Measurements from ENCODE around the gene GREB1L.

Gene GREB1L

DNA sequence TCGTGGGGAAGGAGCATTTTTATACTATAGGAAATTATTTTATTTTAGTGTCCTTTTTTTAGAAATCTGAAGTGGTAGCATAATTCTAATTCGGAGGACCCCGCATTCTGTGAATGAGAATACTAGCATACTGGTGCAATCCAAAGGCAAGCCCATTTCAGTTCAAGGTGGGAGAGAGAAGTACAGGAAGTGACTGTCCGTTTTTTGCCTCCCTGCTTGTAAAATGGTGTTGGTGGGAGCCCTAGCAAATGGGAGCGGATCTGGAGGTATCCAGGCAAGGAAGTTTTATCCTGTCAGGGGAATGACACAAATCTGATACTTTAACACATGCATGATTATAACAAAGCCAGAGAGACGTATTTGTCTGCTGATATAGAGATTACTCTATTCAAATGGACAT is 216.8 kb downstream of the GREB1L start:
- Histone ChIP-seq H3K27ac (no peak overlapping the region), H3K4me3 (no peak overlapping the region)

DNA sequence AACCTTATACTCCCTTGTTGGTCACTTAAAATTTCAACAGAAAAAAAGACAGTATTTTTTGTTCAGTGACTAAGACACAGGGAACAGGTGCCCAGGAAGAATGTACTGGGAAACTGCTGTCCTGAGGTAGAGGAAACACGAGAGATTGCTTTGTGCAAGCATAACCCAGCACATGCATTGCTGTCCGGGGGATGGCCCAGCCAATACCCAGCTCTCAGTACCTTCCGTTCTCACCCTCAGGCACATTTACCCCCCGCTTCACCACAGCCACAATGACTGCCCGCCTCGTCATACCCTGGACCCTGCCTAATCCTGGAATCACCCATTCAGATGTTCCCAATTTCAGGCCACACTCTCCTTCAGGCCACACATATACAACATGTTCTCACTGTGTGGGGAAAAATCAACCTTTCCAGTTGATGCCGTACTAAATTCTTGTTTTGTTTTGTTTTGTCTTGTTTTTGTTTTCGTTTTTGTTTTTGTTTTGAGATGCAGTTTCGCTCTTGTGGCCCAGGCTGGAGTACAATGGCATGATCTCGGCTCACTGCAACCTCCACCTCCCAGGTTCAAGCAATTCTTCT is 217.8 kb downstream of the GREB1L start:
- no peak overlapping the region for H3K27ac ChIP-seq

DNA sequence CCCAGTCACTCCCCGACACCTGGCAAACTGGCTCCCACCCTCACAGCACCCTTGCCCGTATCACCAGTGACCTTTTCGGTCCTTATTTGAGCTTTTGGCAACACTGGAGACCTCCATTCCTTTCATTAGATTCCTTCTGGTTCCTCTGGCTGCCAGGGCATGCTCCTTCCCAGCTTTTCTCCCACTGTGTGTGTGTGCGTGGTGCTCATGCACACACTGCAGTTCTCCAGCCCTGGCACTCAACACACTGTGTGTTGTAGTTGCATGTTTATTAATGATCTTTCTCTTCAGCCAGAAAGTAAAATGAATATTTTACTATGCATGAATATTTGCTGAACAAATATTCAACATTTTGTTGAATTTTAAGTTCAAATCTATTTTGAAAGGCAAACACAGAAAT is 219.4 kb downstream of the GREB1L start:
- no peak overlapping the region for H3K27ac ChIP-seq
- no peak overlapping the region for H3K4me3 ChIP-seq

More for the DNA sequence above, 217.8 kb downstream of the GREB1L start:
- no peak overlapping the region for H3K4me3 ChIP-seq

DNA sequence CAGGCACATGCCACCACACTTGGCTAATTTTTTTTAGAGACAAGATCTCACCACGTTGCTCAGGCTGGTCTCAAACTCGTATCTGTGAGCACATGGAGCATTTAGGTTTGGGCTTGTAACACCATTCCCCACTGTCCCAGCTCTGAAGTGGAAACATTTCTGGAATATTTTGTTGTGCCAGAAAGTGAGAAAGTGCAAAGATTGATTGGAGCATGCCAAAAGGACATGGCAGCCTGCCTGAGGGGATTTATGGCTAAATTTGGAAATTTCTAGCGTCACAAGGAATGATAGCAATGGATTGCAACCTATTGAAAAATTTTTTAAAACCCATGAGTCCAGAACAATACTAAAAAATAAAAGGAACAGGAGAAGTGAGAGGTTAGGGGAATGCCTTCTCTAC is 221.7 kb downstream of the GREB1L start:
- Histone ChIP-seq H3K4me3 (no peak overlapping the region), H3K27ac (no peak overlapping the region)

DNA sequence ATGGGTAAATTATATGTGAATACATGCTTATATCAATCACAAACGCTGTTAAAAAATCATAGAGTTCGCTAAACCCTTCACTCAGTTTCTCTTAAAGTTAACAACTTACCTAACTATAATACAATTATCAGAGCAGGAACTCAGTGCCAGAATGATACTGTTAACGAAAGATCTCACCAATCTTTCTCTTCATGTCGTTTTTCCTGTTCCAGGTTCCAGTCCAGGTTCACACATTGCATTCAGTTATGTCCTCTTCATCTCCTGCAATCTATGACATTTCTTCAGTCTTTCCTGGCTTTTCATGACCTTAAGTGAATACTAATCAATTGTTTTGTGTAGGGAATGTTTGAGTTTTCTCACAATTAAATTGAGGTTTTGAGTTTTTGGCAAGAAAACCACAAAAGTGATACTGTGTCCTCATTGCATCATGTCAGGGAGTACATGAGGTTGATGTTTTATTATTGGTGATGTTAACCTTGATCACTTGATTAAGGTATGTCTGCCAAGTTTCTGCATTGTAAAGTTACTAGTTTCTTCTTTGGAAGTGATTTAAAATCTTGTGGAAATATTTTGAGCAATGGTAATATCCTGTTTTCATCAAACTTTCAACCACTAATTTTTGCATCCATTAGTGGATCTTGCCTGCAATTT is 226.6 kb downstream of the GREB1L start:
- Histone ChIP-seq H3K4me3 (no peak overlapping the region), H3K27ac (no peak overlapping the region)

DNA sequence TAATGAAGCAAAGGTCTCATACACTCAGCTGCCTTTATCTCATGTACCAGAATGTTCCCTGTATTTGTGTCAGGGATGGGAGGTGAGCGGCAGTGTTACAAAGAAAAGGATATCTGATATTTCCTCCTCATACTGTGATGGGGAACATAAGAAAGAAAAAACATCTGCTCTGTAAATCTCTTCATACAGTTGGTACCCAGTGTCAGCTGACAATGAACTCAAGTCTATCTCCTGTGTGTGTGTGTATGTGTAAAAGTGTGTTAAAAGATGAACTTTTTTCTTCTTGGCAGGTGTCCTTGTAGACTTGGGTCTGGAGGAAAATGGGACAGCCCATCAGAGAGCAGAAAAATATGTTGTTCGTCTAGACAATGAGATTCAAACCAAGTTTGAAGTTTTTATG is 230.7 kb downstream of the GREB1L start:
- Histone ChIP-seq H3K4me3 (no peak overlapping the region), H3K27ac (no peak overlapping the region)

DNA sequence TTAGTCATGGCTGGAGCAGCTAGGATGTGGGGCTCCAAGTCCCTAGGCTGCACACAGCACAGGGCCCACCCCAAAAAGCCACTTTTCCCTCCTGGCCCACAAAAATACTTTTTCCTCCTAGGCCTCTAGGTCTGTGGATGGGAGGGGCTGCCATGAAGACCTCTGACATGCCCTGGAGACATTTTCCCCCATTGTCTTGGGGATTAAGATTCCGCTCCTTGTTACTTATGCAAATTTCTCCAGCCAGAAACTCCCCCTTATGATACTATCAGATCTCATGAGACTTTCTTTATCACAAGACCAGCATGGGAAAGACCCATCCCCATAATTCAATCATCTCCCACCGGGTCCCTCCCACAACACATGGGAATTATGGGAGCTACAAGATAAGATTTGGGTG is 232.6 kb downstream of the GREB1L start:
- no peak overlapping the region for H3K27ac ChIP-seq
- H3K4me3 ChIP-seq = no peak overlapping the region

DNA sequence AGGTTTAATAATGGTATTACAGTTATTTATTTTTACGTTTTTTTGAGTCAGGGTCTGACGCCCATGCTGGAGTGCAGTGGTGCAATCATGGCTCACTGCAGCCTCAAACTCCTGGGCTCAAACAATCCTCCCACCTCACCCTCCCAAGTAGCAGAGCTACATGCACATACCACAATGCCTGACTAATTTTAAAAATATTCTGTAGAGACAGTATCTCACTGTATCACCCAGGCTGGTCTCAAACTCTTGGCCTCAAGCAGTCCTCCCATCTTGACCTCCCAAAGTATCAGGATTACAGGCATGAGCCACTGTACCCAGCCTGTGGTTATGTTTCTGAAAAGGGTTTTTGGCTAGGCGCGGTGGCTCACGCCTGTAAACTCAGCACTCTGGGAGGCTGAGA is 237.7 kb downstream of the GREB1L start:
- no peak overlapping the region for H3K27ac ChIP-seq
- H3K4me3 ChIP-seq = no peak overlapping the region

DNA sequence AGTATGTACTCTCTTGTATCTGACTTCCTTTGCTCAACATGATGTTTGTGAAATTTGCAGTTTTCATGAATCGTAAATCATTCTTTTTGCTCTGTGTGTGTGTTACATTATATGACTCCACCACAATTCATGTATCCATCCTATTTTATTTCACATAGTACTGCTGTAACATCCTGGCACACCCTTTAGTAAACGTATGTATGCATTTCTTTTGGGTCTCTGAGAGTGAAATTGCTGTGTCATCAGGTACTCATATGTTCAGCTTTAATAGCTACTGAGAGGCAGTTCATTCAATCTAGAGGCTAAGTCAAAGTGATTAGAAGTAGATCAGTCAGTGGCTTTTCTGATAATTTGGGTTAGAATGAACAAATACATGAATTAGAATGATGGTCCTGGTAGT is 239.7 kb downstream of the GREB1L start:
- no peak overlapping the region for H3K4me3 ChIP-seq
- no peak overlapping the region for H3K27ac ChIP-seq

DNA sequence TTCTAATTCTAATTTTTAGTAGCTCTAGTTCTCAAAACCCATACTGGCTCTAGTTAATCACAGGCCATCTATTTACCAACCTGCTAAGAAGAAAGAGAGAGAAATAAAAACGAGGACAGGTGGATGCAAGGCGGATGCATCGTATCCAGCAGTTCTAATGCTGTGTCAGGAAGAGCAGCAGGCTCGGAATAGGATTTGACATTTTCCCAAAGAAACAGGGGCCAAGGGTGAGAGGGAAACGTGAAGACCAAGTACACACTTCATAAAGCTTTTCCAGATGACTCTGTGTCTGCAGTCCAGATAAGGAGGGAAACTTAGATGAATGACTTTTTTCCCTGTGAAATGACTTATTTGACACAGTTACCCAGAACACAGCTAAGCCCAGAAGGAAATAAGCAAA is 241.0 kb downstream of the GREB1L start:
- no peak overlapping the region for H3K27ac ChIP-seq
- no peak overlapping the region for H3K4me3 ChIP-seq

DNA sequence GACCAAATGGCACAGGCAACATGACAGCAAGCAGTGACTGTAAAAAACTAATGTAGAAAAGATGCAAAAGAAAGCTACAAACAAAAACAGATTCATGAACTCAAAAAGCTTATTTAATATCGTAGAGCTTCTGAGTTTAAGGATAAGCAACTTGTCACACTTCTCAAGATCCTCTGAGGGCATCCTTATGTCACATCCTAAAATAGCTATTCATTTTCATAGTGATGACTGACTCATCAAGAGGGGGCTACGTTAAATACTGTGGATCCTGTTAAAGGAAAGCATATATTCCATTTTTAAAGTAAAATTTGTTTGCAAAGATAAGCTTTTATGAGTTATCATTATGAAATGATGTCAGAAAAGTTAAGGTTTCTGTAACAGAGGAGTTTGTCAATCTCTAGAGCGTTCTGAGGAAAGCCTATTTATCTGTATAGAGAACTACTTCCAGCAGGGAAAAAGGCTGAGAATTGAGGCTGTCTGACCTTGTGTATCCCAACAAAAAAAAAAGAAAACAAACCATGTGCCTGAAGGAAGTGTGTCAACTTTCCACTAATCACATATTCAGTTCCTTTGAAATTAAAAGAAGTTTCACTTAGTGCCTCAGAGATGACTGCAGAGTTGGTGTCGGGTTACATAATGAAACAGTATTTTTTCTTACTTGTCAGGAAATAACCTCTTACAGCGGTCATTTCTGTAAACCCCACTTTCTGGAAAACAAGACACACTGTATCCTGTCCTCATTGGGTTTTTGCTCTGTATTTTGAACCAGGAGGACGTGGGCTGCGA is 243.0 kb downstream of the GREB1L start:
- Histone ChIP-seq H3K4me3 (no peak overlapping the region), H3K27ac (no peak overlapping the region)

DNA sequence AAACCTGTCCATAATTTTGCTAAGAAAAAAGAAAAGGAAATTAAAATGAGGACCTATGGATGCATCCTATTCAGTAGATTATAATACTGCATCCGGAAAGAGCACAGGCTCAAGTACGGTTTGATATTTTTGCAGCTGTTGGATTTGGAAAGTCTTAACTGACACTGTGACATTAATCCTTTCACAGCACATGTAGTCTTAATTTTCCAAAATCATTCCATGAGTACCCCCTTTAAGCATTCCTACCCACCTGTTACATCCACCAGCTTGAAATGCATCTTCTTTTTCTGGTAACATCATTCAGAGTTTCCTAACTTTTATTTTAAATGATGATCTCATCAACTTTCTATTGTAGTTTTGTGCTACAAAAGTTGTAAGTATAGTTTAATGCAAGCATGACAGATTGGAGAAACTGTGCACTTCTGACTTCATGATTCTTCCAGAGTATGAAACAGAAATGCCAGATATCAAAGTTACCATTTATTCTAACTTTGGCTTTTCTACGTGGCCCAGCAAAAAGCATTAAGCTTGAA is 244.9 kb downstream of the GREB1L start:
- no peak overlapping the region for H3K4me3 ChIP-seq
- H3K27ac ChIP-seq = no peak overlapping the region

DNA sequence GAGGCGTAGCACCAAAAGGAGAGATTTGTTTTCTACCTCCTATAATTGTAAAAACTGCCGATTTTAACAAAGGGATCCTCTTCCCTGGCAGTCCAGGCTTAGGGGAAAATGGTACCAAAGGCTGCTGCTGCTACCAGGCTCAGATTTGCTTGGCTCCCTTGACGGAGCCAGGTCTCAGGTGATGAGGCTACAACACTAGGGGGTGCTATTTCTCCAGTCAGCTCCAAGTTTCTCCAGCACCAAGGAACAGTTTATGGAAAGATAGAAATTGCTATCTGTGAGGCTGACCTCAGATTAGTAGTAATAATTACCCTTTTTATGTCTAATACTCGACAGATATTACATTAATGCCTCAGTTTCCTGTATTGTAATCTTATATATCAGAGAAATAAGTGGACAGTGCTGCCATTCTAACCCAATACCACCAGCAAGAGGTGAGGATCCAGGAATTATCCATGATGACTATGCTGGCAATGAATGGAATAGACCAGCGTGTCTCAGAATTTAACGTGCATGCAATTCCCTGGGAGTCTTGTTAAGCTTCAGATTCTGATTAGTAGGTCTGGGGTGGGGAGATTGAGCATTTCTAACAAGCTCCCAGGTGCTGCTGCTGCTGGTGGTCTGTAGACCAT is 247.2 kb downstream of the GREB1L start:
- Histone ChIP-seq H3K27ac (no peak overlapping the region), H3K4me3 (no peak overlapping the region)

DNA sequence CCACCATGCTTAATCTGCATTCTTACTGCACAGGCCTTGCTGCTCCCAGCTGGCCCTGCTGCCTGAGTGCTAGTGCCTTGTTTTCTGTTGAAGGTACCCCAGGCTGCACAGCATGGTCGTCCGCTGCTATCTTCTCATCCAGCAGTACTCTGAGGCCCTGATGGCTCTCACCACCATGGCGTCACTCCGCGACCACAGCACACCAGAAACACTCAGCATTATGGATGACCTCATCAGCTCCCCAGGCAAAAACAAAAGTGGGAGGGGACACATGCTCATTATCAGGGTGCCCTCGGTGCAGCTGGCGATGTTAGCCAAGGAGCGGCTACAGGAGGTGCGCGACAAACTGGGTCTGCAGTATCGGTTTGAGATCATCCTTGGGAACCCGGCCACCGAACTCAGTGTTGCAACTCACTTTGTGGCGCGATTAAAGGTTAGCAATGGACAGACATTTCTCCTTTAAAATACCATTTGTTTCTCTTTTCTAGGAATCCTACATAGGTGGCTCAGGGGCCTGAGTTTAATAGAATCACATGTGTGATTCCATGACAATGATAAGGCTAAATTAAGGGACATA is 248.0 kb downstream of the GREB1L start:
- H3K27ac ChIP-seq = no peak overlapping the region
- no peak overlapping the region for H3K4me3 ChIP-seq

DNA sequence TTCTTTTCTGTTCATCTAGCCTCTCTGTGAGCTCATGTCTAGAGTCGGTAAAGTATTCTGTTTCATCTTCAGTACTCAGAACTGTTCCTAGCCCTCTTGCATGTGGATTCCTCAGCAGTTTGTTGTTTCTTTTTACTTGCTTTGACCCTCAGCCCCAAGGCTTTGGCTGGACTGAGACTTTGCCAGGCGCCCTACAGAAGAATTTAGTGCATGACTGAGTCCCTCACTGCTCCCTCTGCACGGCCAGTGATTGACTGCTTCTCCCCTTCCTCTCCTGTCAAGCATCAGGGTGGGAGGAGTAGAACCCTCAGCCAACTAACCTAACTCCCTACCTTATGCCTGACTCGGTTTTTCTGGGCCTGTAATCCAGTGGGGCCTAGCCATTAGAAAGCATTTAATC is 248.7 kb downstream of the GREB1L start:
- no peak overlapping the region for H3K27ac ChIP-seq
- H3K4me3 ChIP-seq = no peak overlapping the region

DNA sequence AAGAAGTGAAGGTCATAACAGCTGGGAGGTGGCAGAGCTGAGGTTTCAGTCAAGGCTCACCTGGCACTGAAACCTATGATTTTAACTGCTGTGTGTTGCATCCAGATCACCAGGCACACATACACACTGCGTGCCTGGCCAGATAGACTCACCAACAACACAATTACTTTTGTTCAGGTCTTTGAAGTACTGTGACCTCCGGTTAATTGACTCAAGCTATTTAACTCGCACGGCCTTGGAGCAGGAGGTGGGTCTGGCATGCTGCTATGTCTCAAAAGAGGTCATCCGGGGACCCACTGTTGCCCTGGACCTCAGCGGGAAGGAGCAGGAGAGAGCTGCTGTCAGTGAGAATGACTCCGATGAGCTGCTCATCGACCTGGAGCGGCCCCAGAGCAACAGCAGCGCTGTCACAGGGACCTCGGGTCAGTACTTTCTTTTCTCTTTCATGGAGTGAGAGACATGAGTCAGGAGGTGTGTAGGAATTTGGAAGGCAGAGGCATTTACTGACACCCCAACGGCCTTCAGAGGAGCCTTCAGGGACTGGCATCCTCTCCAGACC is 254.3 kb downstream of the GREB1L start:
- Histone ChIP-seq H3K4me3 (no peak overlapping the region), H3K27ac (no peak overlapping the region)

DNA sequence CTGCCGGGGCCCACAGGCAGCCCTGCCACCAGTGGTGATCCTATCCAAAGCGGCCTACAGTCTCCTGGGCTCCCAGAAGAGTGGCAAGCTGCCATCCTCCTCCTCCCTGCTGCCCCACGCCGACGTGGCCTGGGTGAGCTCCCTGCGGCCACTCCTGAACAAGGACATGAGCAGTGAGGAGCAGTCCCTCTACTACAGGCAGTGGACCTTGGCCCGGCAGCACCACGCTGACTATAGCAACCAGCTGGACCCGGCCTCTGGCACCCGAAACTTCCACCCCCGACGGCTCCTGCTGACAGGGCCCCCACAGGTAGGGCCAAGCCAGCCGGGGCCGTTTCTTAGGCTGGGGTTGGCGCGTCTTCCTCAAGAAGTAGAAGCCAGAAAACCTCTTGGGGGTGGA is 258.0 kb downstream of the GREB1L start:
- H3K4me3 ChIP-seq = no peak overlapping the region
- no peak overlapping the region for H3K27ac ChIP-seq

DNA sequence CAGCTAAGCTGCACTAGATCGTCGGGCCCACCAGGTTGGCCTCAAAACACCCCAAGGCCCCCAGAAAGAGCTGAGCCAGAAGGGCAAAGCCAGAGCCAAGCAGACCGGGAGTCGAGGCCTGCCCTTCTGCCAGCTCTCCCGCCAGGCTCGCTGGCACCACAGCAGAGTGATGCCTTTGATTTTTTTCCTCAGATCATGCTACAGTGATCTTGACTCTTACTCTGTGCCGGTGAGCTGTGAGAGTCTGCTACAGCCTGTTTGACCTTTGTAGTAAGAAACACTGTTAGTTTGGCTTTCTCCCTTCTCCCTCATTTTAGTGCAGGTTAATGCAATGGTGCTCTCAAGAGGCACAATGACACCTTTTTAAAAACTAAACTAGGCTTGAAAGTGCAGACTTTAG is 260.6 kb downstream of the GREB1L start:
- Histone ChIP-seq H3K27ac (no peak overlapping the region), H3K4me3 (no peak overlapping the region)

DNA sequence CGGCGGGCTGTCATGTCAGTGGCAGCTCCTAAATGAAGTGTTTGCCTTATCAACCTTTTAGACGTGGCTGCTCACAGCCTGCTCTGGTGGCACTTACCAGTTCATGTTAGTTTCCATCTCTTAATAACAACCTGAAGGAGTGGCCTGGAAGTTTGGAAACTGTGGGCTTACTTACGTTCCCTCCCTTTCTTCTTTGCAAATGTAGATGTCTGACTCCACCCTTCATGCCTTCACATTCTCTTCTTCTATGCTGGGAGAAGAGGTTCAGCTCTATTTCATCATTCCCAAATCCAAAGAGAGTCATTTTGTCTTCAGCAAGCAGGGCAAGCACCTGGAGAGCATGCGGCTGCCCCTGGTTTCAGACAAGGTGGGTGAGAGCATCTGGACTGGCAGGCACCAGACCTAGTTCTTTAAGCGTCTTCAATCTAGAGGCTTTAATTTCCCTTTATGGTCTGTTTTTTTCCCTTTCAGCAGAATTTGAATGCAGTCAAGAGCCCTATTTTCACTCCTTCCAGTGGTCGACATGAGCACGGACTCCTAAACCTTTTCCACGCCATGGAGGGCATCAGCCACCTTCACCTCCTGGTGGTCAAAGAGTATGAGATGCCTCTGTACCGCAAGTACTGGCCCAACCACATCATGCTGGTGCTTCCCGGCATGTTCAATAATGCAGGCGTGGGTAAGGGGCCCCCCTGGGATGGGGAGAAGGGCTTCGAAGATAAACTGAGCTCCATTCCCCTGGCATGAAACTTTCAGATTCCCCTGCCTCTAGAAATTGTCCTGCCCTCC is 266.1 kb downstream of the GREB1L start:
- Histone ChIP-seq H3K27ac (no peak overlapping the region), H3K4me3 (no peak overlapping the region)
